HCT116 (cell line): ENCODE results near the gene IRF2BP2. TPM values are rescaled to one million over a fixed set of nuclear protein-coding genes. Genes with fewer than 3 reads are reported as not detected.

Experiments
- ATAC-seq: fragments of 200-7000 bp; cut with Tn5 transposase; 2 replicates; pipeline ENCODE4 v1.9.1; 2020; ENCODE audit warnings: mild to moderate bottlenecking, moderate library complexity
- BruUV-seq: library from RNA; stranded (reverse); fragments of 400-500 nt; replicated peaks from 2 replicates; lab custom pipeline; 2021; lab: Mats Ljungman, UMichigan
- CTCF ChIA-PET: fragments of 300-600 bp; sonication (Branson Sonifier 250); formaldehyde crosslinking; loops from one replicate; lab custom pipeline; 2021; ENCODE audit warnings: antibody characterized with exemption; lab: Charles Lee
- POLR2A ChIA-PET: fragments of 300-600, 350-600 bp; sonication (Branson Sonifier 250); formaldehyde crosslinking; loops from one replicate; lab custom pipeline; 2021; ENCODE audit warnings: antibody characterized with exemption; lab: Charles Lee
- RAD21 ChIA-PET, 2 experiments: fragments of 300-600 bp; sonication (Branson Sonifier 250); formaldehyde crosslinking; loops; one replicate each; lab custom pipeline; 2023; ENCODE audit warnings: low total read pairs in 2 of 2; ENCODE audit not compliant: uncharacterized antibody in 2 of 2, unreplicated experiment in 2 of 2, low non-redundant PET in 1 of 2; lab: Charles Lee
- DNase-seq: peaks from one replicate; pipeline ENCODE4 v3.0.0-alpha.2; 2010; ENCODE audit warnings: low read depth, low spot score
- H2AFZ ChIP-seq: fragments of 200-600 bp; shearing (Covaris generic), sonication (generic); 2 replicates; pipeline ENCODE4 v1.6.1; 2017; ENCODE audit warnings: low read depth, mixed run types, mixed read lengths, antibody characterized with exemption, low read length; ENCODE audit not compliant: poor library complexity, severe bottlenecking
- H3K27ac ChIP-seq: 2 replicates; pipeline ENCODE4 v1.5.1; 2012; ENCODE audit warnings: low read depth, low read length
- H3K27me3 ChIP-seq: fragments of 200-600 bp; sonication (generic); 2 replicates; pipeline ENCODE4 v1.6.1; 2016; ENCODE audit warnings: mixed run types, low read length, mixed read lengths; ENCODE audit not compliant: insufficient read depth
- H3K36me3 ChIP-seq, 2 experiments: fragments of 200-500 bp in 1 of 2; fragments of 200-600 bp in 1 of 2; sonication (Bioruptor generic) in 1 of 2; sonication (generic) in 1 of 2; 2 replicates each; pipeline versions ENCODE4 v1.5.1 to v1.6.1; 2014 to 2016; ENCODE audit warnings: low read length in 2 of 2, inconsistent platforms in 1 of 2, mixed read lengths in 1 of 2, mixed run types in 1 of 2; ENCODE audit not compliant: insufficient read depth in 2 of 2, control insufficient read depth in 1 of 2
- H3K4me1 ChIP-seq, 2 experiments: fragments of 200-600 bp in 1 of 2; sonication (generic) in 1 of 2; 2 replicates each; pipeline versions ENCODE4 v1.5.1 to v1.6.1; 2012 to 2017; ENCODE audit warnings: low read length in 2 of 2, inconsistent platforms in 1 of 2, mild to moderate bottlenecking in 1 of 2, mixed read lengths in 1 of 2, mixed run types in 1 of 2, moderate library complexity in 1 of 2; ENCODE audit not compliant: insufficient read depth in 2 of 2, control insufficient read depth in 1 of 2
- H3K4me2 ChIP-seq: fragments of 200-600 bp; sonication (generic); 2 replicates; pipeline ENCODE4 v1.6.1; 2017; ENCODE audit warnings: mixed run types, low read length, mixed read lengths
- H3K4me3 ChIP-seq, 2 experiments: fragments of 200-600 bp in 1 of 2; sonication (generic) in 1 of 2; replicated peaks in 1 of 2; 2 replicates each; pipeline ENCODE4 v1.5.1; 2011 to 2016; ENCODE audit warnings: low read length in 2 of 2, control low read depth in 1 of 2, low read depth in 1 of 2, mild to moderate bottlenecking in 1 of 2, mixed read lengths in 1 of 2, mixed run types in 1 of 2
- H3K79me2 ChIP-seq: fragments of 200-600 bp; sonication (generic); 2 replicates; pipeline ENCODE4 v1.6.1; 2017; ENCODE audit warnings: mild to moderate bottlenecking, mixed run types, low read length, moderate library complexity, mixed read lengths; ENCODE audit not compliant: insufficient read depth
- H3K9ac ChIP-seq: fragments of 200-600 bp; sonication (generic); 2 replicates; pipeline ENCODE4 v1.6.1; 2016; ENCODE audit warnings: low read length, mixed read lengths
- H3K9me2 ChIP-seq: fragments of 200-600 bp; sonication (generic), shearing (Covaris generic); 2 replicates; pipeline ENCODE4 v1.6.1; 2017; ENCODE audit warnings: mixed run types, mild to moderate bottlenecking, moderate library complexity; ENCODE audit not compliant: insufficient read depth
- H3K9me3 ChIP-seq, 2 experiments: fragments of 200-500 bp in 1 of 2; fragments of 200-600 bp in 1 of 2; sonication (Bioruptor generic) in 1 of 2; sonication (generic) in 1 of 2; 2 replicates each; pipeline ENCODE4 v1.6.1; 2014 to 2017; ENCODE audit warnings: low read length in 2 of 2, mixed read lengths in 2 of 2, inconsistent platforms in 1 of 2, low read depth in 1 of 2, mild to moderate bottlenecking in 1 of 2, mixed run types in 1 of 2, moderate library complexity in 1 of 2; ENCODE audit not compliant: control insufficient read depth in 1 of 2, insufficient read depth in 1 of 2
- H4K20me1 ChIP-seq: fragments of 200-600 bp; sonication (generic), shearing (Covaris generic); 2 replicates; pipeline ENCODE4 v1.6.1; 2017; ENCODE audit warnings: mixed run types, mild to moderate bottlenecking, moderate library complexity; ENCODE audit not compliant: insufficient read depth
- CBX3 ChIP-seq: IDR thresholded peaks from 2 replicates; pipeline ENCODE4 v1.6.1; 2012; ENCODE audit warnings: low read depth
- EZH2phosphoT487 ChIP-seq: fragments of 200-600 bp; IDR thresholded peaks from 2 replicates; pipeline ENCODE4 v1.6.1; 2018; ENCODE audit warnings: antibody characterized with exemption, borderline replicate concordance
- JUND ChIP-seq: IDR thresholded peaks from 2 replicates; pipeline ENCODE4 v1.6.1; 2012
- MAX ChIP-seq: IDR thresholded peaks from 2 replicates; pipeline ENCODE4 v1.6.1; 2012
- POLR2A ChIP-seq: IDR thresholded peaks from 2 replicates; pipeline ENCODE4 v1.7.0; 2011; ENCODE audit warnings: borderline replicate concordance; ENCODE audit not compliant: insufficient read depth, insufficient read length; ENCODE audit errors: extremely low read depth
- POLR2AphosphoS5 ChIP-seq: IDR thresholded peaks from 2 replicates; pipeline ENCODE4 v1.6.1; 2011; ENCODE audit warnings: mild to moderate bottlenecking, low read depth, low read length, moderate library complexity
- RAD21 ChIP-seq: IDR thresholded peaks from 2 replicates; pipeline ENCODE4 v1.6.1; 2012; ENCODE audit warnings: low read depth, mild to moderate bottlenecking
- SIN3A ChIP-seq: IDR thresholded peaks from 2 replicates; pipeline ENCODE4 v1.6.1; 2012; ENCODE audit warnings: low read depth
- TCF7L2 ChIP-seq: IDR thresholded peaks from 2 replicates; pipeline ENCODE4 v1.7.0; 2011; ENCODE audit warnings: borderline replicate concordance, inconsistent platforms; ENCODE audit not compliant: insufficient read depth, insufficient read length; ENCODE audit errors: extremely low read depth
- YY1 ChIP-seq: IDR thresholded peaks from 2 replicates; pipeline ENCODE4 v1.6.1; 2011; ENCODE audit warnings: low read length, low read depth, moderate library complexity, mild to moderate bottlenecking; ENCODE audit not compliant: insufficient replicate concordance; ENCODE audit errors: extremely low read depth
- ZBTB33 ChIP-seq: IDR thresholded peaks from 2 replicates; pipeline ENCODE4 v1.6.1; 2011; ENCODE audit warnings: mild to moderate bottlenecking, low read length, moderate library complexity; ENCODE audit not compliant: insufficient replicate concordance; ENCODE audit errors: extremely low read depth
- ZFX ChIP-seq: fragments of 450-650 bp; IDR thresholded peaks from 2 replicates; pipeline ENCODE4 v1.6.1; 2017
- intact Hi-C: fragments of 100-400 bp; cut with micrococcal nuclease; formaldehyde crosslinking; loops from 2 replicates; pipeline ENCODE4 v1.10.0; 2022
- total RNA-seq: library from RNA; stranded (reverse); gene quantifications from one replicate; pipeline ENCODE4 v1.2.1, GENCODE V29; 2021; ENCODE audit not compliant: unreplicated experiment
- TF ChIP-seq, protein P1 (sequence below): IDR thresholded peaks from 2 replicates; pipeline ENCODE4 v1.6.1; 2012; ENCODE audit warnings: low read depth

The IRF2BP2 gene
- total RNA-seq, 1 experiment from 2014 or later = 61.3 TPM

GRCh38 chr1:234589854-234590620 lies 19.9 kb downstream of the IRF2BP2 start (continued):
- TF ChIP-seq, protein P1, sequence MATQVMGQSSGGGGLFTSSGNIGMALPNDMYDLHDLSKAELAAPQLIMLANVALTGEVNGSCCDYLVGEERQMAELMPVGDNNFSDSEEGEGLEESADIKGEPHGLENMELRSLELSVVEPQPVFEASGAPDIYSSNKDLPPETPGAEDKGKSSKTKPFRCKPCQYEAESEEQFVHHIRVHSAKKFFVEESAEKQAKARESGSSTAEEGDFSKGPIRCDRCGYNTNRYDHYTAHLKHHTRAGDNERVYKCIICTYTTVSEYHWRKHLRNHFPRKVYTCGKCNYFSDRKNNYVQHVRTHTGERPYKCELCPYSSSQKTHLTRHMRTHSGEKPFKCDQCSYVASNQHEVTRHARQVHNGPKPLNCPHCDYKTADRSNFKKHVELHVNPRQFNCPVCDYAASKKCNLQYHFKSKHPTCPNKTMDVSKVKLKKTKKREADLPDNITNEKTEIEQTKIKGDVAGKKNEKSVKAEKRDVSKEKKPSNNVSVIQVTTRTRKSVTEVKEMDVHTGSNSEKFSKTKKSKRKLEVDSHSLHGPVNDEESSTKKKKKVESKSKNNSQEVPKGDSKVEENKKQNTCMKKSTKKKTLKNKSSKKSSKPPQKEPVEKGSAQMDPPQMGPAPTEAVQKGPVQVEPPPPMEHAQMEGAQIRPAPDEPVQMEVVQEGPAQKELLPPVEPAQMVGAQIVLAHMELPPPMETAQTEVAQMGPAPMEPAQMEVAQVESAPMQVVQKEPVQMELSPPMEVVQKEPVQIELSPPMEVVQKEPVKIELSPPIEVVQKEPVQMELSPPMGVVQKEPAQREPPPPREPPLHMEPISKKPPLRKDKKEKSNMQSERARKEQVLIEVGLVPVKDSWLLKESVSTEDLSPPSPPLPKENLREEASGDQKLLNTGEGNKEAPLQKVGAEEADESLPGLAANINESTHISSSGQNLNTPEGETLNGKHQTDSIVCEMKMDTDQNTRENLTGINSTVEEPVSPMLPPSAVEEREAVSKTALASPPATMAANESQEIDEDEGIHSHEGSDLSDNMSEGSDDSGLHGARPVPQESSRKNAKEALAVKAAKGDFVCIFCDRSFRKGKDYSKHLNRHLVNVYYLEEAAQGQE = no peak
- TF ChIP-seq POLR2A (no peak), POLR2AphosphoS5 (no peak), ZFX (no peak), YY1 (no peak), MAX (no peak), JUND (no peak), EZH2phosphoT487 (no peak), CBX3 (no peak)

DNA sequence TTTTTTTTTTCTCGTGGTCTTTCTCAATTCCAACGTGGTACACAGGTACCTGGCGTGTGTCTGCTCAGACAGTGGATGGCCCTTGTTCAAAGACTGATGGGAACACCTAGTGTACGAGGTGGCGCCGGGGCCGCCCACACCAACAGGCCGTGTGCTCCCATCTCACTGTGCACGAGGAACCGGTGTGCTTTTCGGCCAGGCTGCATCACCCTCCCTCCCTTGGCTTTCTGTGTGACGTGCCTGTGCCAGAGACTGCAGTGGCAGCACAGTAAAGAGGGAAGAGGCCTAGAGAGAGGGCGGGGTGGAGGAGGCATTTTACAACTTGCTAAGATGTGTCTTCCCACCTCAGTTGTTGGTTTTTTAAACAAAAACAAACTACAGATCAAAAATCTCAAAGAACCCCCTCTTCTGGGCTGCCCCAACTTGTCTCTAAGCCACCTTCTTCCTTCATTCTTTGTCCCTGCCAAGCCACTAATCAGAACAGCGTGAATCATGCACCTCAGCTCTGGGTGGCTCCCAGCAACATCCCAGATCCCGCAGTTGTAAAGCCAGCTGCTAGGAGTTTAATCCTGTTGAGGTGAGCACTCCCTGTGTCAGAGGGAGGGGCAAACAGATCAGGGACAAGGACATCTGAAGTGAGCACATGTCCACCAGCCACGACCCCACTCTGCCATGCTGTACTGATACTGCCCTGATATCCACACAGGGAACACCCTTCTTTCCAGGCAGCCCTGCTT lies 20.7 kb downstream of the IRF2BP2 start:
- H3K79me2 ChIP-seq = no peaks in the 10 kb centered on the region
- ChIA-PET RAD21 (no interaction called here), POLR2A (interaction anchor here (1.1 kb wide), 1 partner anchor 427 kb away, joined by 3 read pairs; no protein-coding TSS in a partner anchor), CTCF (no interaction called here)
- no peak for ATAC-seq
- 0 out of 2 replicates have a peak, but pooled peaks cover 3% of the 10 kb centered on the region for H4K20me1 ChIP-seq
- no peak overlapping the region for H3K4me2 ChIP-seq
- intact Hi-C loops = no loop called here
- H3K36me3 ChIP-seq = no peaks in the 10 kb centered on the region
- no peaks in the 10 kb centered on the region for H3K4me1 ChIP-seq
- DNase-seq = no peak
- H3K9ac ChIP-seq = no peak overlapping the region
- no TSS peak for BruUV-seq
- H3K4me3 ChIP-seq = no peak overlapping the region
- no peak overlapping the region for H2AFZ ChIP-seq
- H3K9me2 ChIP-seq = no peaks in the 10 kb centered on the region
- H3K27me3 ChIP-seq = no peaks in the 10 kb centered on the region
- no peak overlapping the region for H3K27ac ChIP-seq
- H3K9me3 ChIP-seq = no peaks in the 10 kb centered on the region
- TF ChIP-seq SIN3A (no peak), JUND (no peak), MAX (no peak), RAD21 (no peak), TCF7L2 (no peak), ZBTB33 (no peak)
